HG03558 (cell line): Measurements from ENCODE around the gene TMEM45A.
"Not testable (repeated sequence)": the region's sequence is repeated elsewhere in the genome, so short reads cannot be mapped to it uniquely, and the experiment has no call there.

ENCODE experiments used
- ATAC-seq: cut with Tn5 transposase; IDR thresholded peaks from one replicate; pipeline ENCODE4 v1.9.1; 2021; ENCODE audit warnings: moderate number of reproducible peaks; ENCODE audit not compliant: unreplicated experiment; ENCODE audit errors: extremely low read depth

Gene TMEM45A

DNA sequence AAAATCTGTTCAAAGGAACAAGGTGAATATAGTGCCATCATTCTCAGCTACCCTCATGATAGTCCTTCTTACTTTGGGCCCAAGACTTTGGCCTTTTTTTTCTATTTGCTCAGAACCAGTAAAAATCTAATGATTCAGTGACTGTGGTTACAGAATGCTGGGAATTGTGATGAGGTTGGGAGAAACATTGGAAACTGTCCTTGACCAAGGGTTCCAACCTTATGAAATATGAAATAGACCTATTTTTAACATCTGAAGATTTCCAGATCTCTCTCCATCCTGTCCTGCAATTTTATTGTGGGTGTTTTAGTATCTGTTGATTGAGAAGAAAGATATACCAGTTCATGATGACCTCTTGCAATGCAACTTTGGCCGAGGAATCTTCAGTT, 34.9 kb downstream of the TMEM45A start:
- ATAC-seq, result no peak

DNA sequence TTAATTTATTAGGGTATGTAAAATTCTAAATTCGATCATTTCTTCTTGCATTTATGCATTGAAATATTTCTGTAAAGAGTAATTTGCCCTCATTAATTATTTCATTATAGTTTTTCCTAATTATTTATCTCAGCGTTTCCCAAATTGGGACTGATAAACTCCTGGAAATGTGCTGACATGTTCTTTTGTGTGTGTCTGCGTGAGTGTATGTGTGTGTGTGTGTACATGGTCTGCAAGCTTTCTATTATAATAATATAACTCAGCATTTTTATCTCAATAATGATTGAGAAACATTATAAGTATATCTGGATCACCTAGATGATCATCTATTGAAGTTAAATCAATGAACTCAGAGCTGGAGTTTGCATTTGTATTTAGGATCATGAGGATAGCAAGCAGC, 38.7 kb downstream of the TMEM45A start:
- ATAC-seq, result no peak

DNA sequence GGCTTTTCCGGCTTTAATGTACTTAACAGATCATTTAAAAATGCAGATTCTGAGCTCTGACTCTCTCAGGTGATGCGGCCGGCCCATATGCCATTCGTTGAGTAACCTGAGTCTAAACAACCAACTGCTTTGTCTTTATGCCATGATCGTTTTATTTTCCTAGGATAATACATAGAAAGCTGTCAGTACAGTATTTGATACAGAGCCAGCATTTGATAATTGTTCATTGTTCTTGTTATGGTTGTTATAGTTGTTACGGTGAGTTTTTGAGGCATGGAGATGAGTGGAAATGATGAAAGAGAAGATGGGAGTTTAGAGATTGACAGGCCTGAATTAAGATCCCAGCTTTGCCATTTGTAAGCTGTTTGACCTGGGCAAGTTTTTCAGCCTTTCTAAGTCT, 40.0 kb downstream of the TMEM45A start:
- ATAC-seq, result no peak

DNA sequence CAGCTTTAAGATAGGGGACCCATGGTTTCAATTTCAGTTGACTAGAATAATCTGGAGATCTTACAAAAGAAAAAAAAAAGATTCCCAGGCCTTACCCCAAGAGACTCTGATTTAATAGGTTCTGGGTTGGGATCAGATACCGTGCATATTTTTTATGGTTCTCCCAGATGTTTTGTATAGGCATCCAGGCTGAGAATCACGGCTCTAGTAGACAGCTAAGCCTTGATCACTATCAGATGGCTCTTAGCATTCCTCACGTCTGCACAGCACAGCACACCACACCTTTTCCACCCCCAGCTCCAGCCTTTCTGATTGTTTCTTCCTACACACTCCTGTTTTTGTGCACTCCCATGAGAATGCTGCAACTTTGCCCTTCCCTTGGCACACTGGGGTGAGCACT, 40.8 kb downstream of the TMEM45A start:
- ATAC-seq, result no peak

DNA sequence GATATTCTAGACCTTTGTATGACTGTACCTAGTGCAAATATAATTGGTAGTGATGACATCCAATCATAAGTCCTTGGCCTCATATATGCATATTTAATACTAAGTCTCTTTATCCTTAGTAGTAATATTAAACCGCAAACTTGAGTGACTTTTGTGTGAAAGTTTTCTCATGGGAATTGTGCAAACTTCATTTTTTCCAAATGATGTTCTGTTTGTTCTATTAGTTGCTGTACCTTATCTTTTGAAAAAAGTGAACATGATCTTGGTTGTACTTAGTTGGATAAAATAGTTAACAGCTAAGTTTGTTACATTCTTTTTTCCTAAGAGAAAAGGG, 43.2 kb downstream of the TMEM45A start:
- ATAC-seq, result no peak

DNA sequence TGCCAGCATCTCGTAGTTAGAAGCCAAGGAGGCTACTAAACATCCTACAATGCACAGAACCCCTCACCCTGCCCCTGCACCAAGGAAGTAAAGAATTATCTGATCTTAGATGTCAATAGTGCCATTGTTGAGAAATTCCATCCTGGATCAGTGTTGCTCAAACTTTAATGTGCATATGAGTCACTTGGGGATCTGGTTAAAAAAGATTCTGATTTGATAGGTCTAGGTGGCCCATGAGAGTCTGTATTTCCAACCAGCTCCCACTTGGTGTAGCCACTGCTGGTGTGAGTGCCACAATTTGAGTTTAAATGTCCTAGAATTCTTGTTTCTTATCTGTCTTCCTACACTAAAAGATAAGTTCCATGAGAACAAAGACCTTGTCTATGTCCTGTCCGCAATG, 43.7 kb downstream of the TMEM45A start:
- ATAC-seq, result no peak

DNA sequence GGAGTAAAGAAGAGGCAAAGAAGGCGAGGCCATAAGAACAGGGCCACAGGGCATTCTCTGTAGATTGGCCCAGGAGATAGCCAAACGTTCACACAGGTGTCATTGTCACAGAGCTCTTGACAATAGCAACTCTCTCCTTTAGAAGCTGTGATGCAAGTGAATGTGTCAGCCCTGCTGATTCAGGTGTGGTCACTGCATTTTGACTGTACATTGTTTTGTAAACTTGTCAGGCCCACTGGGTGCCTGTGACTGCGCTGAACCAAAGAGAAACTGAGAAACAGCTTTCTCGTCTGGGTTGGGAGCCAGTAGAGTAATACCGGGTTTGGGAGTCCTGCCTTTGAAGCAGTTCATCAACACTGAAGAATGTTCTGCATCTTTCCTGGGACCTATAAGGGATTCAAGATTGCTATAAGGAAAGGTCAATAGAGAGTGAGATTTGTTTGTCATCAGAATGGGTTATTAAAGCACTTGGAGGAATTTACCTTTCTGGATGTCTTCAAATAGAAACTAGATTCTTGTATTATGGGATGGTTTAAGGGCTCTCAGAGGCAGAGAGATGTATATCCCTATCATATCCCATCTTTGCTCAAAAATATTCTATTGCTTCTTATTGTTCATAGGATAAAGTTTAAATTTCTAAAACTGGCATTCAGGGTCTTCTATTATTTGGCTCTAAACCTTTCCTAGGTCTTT, 45.4 kb downstream of the TMEM45A start:
- ATAC-seq, result no peak

DNA sequence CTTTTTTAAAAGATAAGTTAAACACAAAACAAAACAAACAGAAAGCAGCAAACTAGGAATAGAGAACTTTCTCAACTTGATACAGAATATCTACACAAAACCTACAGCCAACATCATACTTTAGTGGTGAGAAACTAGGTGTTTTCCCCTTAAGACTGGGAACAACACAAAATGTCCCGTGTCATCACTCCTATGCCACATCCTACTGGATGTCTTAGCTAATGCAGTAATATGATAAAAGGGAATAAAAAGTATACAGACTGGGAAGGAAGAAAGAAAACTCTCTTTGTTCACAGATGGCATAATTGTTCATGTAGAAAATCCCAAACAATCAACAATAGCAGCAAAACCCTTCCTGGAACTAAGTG, 45.9 kb downstream of the TMEM45A start:
- ATAC-seq, result no peak

DNA sequence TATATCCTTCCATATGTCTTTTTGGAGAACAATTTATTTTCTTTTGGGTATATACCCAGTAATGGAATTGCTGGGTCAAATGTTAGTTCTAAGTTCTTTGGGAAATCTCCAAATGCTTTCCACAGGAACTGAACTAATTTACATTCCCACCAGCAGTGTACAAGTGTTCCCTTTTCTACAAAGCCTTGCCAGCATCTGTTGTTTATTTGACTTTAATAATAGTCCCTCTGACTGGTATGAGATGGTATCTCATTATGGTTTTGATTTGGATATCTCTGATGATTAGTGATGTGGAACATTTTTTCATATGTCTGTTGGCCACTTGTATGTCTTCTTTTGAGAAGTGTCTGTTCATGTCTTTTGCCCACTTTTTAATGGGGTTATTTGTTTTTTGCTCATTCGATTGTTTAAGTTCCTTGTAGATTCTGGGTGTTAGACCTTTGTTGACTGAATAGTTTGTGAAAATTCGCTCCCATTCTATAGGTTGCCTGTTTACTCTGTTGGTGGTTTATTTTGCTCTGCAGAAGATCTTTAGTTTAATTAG, 48.4 kb downstream of the TMEM45A start:
- ATAC-seq, result no peak

DNA sequence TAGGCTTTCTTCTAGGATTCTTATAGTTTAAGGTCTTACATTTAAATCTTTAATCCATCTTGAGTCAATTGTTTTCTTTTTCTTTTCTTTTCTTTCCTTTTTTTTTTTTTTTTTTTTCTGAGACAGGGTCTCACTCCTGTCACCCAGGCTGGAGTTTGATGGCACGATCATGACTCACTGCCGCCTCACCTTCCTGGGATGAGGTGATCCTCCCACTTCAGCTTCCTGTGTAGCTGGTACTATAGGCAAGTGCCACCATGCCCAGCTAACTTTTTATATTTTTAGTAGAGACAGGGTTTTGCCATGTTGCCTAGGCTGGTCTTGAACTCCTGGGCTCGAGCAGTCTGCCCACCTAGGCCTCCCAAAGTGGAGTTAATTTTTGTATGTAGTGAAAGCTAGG, 49.0 kb downstream of the TMEM45A start:
- ATAC-seq, result not testable (repeated sequence)

DNA sequence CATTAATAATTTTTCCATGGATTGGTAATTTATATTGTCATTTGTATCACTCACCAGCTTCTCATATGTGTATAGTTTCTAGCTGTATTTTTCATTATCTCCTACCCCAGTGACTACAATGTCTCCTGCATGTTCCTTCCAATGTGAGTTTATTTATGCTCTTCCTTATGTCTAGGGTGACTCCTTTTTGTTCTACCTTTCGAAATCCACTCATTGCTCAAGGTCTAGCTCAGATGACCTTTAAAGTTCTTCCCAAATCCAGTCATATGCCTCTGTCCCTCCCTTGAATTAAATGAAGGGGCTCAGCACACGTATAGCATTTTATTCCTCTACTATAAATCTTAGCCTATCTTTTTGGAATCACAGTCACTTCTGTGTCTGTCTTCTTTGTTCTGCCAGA, 53.0 kb downstream of the TMEM45A start:
- ATAC-seq, result no peak

DNA sequence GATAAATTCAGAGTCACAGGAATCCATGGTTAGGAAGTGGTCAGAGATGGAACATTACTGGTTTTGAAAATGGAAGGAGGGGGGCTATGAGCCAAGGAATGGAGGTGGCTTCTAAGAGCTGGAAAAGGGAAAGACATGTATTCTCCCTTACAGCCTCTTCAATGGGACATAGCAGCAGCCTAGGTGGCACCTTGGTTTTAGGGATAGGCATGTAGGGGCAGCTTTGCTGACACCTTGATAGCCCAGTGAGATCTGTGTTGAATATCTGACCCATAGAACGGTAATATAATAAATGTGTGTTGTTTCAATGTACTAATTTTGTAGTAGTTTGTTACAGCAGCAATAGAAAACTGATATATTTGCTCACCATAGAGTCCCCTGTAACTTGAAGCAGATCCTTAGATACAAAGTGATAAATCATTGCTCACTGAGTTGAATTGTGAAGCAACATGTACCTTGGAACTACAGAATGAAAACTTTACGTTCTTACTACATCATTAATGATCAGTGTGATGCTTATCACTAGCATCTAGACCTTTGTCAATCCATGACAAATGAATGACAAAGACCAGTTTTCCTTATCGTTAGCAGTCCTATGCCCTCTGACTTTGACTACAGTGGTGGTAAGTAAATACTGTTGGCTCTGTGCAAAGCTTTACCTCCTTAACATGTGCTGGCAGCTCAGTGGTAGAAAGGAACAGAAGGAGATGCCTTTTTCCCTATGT, 53.8 kb downstream of the TMEM45A start:
- no peak for ATAC-seq

DNA sequence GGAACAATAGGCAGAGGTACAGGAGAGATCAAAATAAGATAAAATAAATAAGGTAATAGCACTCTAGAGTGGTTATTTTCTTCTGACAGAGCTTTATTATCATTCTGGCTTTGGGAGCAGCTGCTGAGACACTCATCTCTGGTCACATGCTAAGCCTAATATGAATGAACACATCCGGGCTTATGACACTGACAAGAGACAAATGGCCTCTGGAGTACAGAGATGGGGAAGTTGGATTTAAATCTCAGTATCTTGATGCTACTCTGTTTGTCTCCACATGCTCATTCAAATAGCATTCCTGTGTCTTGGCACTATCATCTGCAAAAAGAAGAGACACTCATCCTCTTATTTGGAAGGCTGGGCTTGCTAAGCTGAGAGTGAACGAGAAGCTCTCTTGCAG, 55.6 kb downstream of the TMEM45A start:
- ATAC-seq, result no peak

DNA sequence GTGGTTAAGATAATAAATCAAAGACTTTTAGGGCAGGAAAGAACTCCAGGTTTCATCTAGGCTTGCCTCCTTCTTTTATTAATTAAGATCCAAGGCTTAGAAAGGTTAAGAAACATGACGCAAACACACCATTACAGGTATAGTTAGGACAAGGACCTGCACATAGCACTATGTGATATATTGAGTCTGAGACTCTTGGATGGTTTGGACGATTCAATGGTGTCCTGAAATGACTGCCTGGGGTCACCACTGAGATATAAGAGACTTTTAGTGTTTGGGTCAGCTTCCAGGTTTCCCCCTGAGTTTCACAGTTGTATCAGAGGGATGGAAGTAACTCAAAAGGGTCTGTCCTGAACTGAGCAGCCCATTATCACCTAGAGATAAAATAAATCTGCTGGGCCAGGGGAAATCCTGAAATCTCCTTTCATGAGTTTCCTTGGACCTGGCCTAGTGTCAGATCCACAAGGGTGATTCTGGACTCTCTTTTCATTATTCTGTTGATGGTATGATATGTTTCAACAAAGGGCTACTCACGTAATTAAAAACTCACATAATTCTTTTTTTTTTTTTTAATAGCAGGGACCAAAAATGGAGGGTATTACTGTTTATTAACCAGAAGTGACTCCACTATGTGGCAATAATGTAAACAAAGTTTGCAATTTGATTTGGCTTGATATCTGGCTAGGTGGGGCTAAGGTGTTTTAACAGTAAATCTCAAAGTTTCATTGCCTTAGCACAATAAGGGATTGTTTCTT, 61.4 kb downstream of the TMEM45A start:
- ATAC-seq, result no peak

DNA sequence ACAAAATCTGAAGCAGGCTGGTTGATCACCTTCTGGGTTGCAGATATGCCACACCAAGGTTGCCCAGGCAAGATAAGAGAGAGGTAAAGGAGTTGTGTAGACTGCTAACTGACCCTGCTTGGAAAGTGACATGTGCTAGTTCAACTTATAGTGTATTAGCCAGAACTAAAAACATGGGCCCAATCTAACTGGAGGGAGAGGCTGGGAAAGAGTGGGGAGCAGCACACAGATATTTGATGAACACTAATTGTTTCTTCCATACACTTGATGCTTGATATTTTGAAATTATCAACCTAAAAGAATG, 61.9 kb downstream of the TMEM45A start:
- no peak for ATAC-seq

DNA sequence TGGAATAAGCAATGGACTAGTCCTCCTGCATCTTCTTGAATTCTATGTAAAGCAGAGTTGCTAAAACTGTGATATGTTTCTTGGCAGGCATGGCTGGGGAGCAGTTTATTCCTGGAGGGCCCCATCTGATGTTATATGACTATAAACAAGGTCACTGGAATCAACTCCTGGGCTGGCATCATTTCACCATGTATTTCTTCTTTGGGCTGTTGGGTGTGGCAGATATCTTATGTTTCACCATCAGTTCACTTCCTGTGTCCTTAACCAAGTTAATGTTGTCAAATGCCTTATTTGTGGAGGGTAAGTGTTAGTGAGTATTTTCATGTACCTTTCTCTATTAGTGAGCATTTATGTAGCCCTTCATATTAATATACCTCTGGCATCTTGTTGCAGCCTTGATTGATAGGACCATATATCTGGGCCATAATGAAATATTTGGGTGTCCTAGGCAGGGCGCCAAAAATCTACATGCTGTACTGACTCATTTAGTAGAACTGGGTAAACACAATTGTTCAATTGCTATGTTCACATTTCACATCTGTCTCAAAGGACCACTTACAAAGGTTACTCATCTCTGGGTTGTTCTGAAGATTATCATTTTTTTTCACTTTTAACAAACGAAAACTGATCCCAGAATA, 64.4 kb downstream of the TMEM45A start:
- no peak for ATAC-seq

DNA sequence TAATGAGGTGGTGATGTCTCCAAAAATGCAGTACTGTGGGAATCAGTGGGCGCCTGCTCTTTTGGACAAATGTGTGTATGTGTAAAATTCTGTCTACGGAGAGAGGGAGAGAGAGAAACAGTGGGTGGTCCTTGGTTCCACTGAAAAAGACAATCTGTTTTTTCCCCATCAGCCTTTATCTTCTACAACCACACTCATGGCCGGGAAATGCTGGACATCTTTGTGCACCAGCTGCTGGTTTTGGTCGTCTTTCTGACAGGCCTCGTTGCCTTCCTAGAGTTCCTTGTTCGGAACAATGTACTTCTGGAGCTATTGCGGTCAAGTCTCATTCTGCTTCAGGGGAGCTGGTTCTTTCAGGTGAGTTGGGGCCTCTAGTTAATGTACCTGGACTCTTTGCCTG, 65.8 kb downstream of the TMEM45A start:
- ATAC-seq, result no peak

DNA sequence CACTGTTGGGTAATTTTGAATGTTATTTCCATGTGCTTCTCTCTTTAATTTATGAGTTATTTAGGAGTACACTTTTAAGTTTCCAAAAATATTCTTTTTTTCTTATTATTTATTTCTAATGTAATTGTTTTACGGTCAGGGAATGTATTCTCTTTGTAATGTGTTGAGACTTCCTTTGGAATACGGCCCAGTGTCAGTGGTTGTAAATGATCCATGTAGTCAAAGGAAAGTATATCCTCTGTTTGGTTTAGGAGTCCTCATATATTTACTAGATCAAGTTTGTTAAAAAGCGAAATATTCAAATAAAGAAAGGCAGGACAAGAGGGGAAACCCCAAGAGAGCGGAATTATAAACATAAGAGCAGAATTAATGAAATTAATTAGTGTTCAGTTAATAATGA, 68.0 kb downstream of the TMEM45A start:
- ATAC-seq, result no peak

DNA sequence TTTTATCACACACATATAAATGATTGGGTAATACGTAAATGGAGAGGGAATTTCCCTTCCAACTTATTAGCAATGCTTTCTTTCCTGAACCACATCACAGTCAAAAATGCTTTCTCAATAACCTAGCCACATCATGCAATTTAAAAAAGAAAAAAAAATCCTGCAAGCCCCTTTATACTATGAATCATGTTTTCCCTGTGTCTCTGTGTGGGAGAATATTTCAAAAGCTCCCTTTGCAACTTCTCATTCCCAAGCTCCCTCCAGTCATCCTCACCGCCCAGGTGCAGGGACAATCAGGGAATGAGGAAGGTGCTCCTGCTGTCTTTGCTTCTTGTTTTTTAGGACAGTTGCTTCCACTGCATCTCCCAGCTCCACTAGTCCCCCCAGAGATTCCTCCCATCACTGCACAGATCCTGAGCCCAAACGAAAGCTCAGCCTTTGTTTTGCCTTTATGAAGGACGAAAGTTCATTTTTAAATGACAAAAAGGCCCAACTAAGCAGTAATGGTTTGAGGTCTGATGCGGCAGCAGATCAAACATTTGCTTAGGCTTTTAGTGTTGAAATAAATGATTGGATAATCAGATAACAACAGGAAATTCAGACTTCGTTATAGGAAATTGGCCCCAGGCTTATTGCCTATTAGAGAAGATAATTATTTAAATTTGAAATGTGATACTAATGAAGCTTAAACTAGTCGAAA, 69.2 kb downstream of the TMEM45A start:
- no peak for ATAC-seq

DNA sequence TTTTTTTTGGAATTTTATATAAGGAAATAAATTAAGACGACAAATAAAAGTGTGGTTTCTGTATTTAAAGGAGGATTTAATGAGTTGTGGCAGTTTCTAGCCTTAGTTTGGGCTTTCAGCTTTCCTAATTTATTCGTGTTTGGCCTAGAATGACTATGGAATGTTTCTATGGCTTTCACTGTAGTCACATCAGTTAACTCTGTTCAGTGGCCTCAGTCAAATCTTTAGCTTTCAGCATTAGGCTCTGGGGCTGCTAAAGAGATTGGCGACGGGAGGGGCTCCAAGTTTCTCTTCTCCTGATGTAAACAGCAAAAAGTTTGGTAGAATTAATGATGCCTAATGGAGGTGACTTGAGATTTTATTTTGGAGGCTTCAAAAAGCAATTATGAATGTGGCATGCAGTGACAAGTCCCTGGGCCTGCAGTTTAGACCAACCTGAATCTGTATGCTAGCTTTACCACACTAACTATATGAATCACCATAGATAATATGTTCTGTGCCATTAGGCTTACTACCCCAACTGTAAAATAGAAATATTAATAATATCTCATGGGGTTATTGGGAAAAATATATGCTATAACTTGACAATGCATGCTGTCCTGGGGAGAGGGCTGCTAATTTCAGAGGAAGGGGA, 69.9 kb downstream of the TMEM45A start:
- ATAC-seq, result no peak
